ENCODE results near the gene DDX18.
A peak's percentile ranks its signal among the peaks of the same experiment; 100 is the strongest.

DDX18 gene

DNA sequence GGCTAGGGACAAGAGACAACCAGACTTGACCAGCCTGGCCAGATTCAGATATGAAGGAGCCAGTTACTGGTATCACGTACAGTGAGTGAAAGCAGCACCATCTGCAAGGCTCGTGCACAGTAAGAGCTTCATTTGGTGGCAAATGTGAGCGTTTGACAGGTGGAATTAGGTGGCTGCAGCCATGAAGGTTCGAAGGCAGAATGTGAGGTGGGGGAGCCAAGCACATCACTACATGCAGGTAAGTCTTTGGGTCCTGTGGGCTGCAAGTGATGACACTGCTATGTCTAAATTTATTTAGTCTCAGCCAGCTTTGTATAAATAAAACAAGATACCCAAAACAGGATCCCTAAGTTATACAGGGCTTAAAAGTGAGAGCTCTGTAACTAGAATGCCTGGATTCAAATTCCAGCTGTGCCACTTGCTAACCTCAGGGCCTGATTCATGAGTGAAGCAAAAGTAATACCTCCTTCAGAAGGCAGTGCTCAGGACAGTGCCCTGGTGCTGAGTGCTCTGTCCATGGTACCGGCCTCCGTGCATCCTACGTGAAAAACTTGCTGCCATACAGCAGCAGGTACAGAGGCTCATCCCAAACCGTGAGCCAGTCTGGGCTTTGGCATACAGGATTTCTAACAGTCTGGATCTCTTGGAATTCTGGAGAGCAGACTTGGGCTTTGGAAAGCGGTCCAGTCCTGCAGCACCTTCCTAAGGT, 18.6 kb downstream of the DDX18 start:
- H3K27ac ChIP-seq, result no peak overlapping the region
- H3K4me3 ChIP-seq, result no peak overlapping the region

- no peak overlapping the region for H3K27ac ChIP-seq
- no peak overlapping the region for H3K4me3 ChIP-seq
Measured at GRCh38 chr2:117833911-117834310, 19.4 kb downstream of the DDX18 start.

DNA sequence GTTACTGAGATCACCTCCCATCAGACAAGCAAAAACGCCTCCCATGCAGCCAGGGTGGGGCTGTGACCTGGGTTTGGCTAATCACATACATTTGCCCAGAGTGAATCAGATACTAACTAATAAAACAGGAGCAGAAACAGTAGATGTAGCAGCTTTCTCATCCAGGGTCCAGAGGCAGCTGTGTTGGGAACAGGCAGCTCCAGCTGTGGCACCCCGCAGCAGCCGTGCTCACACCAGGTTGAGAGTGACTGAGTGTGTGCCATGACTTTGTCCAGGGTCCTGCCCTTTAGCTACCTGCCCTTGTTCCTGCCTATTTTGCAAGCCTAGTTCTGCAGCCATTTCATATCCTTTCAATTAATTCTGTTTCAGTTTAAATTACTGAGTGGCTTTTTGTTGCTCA, 20.5 kb downstream of the DDX18 start:
- Histone ChIP-seq H3K4me3 (no peak overlapping the region), H3K27ac (no peak overlapping the region)

- peak overlapping the region in 14 of 21 experiments; percentile 6 to 79 (median 51) for H3K27ac ChIP-seq
- peak overlapping the region; percentile 10 to 42 (median 30) for H3K4me3 ChIP-seq
Measured at GRCh38 chr2:117835990-117836760, 21.7 kb downstream of the DDX18 start.

DNA sequence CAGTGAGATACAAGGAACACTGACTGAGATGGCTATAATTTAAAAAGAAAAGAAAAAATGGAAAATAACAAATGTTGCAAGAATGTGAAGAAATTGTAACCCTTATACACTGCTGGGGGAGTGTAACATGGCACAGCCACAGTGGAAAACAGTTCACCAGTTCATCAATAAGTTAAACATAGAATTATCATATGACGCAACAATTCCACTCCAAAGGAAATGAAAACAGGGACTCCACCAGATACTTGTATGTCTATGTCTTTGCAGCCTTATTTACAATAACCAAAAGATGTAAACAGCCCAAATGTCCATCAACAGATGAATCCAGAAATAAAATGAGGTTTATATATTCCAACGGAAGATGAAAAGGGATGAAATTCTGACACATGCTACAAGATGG, 30.8 kb downstream of the DDX18 start:
- Histone ChIP-seq H3K27ac (no peak overlapping the region), H3K4me3 (no peak overlapping the region)

GRCh38 chr2:117850015-117850414, 35.5 kb downstream of the DDX18 start:
- no peak overlapping the region for H3K27ac ChIP-seq
- H3K4me3 ChIP-seq, result no peak overlapping the region

DNA sequence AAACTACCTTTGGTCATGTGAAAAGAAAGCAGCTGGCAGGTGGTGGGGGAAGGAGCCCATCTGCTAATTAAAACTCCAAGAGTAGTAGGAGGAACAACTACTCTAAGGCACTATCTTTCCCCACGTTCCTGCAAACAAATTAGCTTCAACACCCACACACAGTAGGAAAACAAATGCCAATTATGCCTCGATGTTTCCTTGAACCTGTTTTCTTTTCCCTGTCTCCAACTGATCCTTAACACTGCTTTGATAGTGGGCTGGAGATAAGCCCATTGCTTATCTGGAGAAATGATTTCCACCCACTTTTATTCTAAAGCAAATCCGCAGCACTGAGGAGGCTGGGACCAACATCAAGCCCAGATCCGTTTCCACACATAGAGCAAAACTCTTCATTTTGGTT, 36.0 kb downstream of the DDX18 start:
- Histone ChIP-seq H3K4me3 (no peak overlapping the region), H3K27ac (no peak overlapping the region)

- Histone ChIP-seq H3K27ac (no peak overlapping the region), H3K4me3 (no peak overlapping the region)
Measured at GRCh38 chr2:117851969-117852368, 37.5 kb downstream of the DDX18 start.

GRCh38 chr2:117853316-117853715, 38.8 kb downstream of the DDX18 start:
- Histone ChIP-seq H3K27ac (no peak overlapping the region), H3K4me3 (no peak overlapping the region)

DNA sequence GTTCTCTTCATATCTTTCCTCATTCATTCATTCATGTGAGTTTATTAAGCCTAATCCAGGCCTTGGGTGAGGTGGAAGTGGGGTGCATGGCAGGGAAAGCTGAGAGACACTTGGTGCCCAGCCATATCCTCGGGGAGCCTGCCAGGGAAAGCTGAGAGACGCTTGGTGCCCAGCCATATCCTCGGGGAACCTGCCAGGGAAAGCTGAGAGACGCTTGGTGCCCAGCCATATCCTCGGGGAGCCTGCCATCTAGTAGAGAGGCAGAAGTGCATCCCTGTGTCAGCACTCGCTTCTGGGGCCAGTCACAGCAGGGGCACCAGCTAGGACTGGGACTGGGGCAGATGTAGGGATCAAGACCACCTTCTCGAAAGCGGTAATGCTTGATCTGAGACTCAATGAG, 39.4 kb downstream of the DDX18 start:
- no peak overlapping the region for H3K27ac ChIP-seq
- H3K4me3 ChIP-seq, result no peak overlapping the region

- no peak overlapping the region for H3K27ac ChIP-seq
- no peak overlapping the region for H3K4me3 ChIP-seq
Measured at GRCh38 chr2:117854610-117855009, 40.1 kb downstream of the DDX18 start.

DNA sequence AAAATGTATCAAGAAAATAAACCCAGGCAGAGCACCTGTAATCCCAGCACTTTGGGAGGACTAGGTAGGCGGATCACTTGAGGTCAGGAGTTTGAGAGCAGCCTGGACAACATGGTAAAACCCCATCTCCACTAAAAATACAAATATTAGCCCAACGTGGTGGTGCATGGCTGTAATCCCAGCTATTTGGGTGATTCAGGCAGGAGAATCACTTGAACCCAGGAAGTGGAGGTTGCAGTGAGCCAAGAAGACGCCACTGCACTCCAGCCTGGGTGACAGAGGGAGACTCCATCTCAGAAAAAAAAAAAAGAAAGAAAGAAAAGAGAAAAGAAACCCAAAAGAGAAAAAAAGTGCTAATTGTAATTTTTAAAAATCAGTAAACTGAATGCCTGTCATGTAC, 41.4 kb downstream of the DDX18 start:
- Histone ChIP-seq H3K4me3 (no peak overlapping the region), H3K27ac (no peak overlapping the region)

- H3K27ac ChIP-seq, result no peak overlapping the region
- H3K4me3 ChIP-seq, result no peak overlapping the region
Measured at GRCh38 chr2:117856415-117857210, 42.1 kb downstream of the DDX18 start.

- H3K27ac ChIP-seq, result no peak overlapping the region
- no peak overlapping the region for H3K4me3 ChIP-seq
Measured at GRCh38 chr2:117858336-117858735, 43.8 kb downstream of the DDX18 start.

DNA sequence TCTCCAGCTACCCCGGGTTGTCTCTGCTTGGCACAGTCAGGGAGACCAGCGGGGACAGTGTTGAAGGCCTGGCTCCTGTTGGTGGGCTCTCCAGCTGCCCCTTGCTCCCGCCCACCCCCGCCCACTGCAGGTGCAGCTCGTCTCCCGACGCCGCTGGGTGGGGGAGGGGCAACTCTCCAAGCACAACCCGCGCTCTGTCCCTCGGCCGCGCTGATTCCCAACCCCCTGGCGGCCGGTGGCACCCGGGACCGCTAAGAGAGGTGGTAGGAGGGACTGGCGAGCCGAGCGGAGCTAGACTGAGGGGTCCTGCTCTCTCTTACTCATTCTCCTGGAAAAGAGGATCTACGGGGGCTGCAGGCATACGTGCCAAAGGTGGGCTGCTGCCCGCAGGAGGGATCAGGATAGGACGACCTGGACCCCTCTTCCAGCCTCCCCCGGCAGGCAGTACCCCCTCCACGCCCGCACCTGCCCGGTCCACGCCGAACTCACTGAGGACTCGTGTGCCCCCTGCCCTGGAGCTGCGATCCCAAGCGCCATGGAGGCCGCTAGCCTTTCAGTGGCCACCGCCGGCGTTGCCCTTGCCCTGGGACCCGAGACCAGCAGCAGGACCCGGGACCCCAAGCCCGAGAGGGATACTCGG, 44.5 kb downstream of the DDX18 start:
- Histone ChIP-seq H3K27ac (no peak overlapping the region), H3K4me3 (no peak overlapping the region)

DNA sequence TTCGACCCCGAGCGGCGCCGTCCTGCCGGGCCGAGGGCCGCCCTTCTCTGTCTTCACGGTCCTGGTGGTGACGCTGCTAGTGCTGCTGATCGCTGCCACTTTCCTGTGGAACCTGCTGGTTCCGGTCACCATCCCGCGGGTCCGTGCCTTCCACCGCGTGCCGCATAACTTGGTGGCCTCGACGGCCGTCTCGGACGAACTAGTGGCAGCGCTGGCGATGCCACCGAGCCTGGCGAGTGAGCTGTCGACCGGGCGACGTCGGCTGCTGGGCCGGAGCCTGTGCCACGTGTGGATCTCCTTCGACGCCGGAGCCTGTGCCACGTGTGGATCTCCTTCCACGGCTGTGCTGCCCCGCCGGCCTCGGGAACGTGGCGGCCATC, 45.0 kb downstream of the DDX18 start:
- Histone ChIP-seq H3K27ac (no peak overlapping the region), H3K4me3 (no peak overlapping the region)

- Histone ChIP-seq H3K4me3 (no peak overlapping the region), H3K27ac (no peak overlapping the region)
Measured at GRCh38 chr2:117859924-117860647, 45.6 kb downstream of the DDX18 start.

DNA sequence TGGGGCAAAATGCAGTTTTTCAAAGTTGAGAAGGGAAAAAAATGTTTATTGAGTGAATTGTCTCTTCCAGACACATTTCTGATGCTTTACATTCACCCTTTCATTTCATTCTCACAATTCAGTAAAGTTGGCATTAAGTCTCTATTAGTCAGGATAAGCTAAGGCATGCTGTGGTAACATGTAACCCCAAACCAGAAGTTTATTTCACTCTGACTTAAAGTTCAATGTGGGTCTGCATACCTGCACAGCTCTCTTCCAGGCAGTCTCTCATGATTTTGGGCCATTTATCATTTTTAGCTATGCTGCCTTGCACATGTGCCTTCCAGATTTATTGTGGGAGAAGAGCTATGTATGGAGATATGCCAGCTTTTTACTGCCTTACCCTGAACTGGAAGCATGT, 48.0 kb downstream of the DDX18 start:
- Histone ChIP-seq H3K4me3 (no peak overlapping the region), H3K27ac (no peak overlapping the region)

DNA sequence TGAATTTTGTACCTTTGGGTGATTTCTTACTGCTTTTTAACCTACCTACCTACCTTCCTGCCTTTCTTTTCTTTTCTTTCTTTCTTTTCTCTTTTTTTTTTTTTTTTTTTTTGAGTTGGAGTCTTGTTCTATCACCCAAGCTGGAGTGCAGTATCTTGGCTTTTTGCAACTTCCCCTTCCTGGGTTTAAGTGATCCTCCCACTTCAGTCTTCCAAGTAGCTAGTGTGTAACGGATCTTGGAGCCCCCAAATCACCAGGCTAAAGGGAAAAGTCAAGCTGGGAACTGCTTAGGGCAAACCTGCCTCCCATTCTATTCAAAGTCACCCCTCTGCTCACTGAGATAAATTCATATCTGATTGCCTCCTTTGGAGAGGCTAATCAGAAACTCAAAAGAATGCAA, 61.3 kb downstream of the DDX18 start:
- H3K4me3 ChIP-seq, result no peak overlapping the region
- H3K27ac ChIP-seq, result no peak overlapping the region

DNA sequence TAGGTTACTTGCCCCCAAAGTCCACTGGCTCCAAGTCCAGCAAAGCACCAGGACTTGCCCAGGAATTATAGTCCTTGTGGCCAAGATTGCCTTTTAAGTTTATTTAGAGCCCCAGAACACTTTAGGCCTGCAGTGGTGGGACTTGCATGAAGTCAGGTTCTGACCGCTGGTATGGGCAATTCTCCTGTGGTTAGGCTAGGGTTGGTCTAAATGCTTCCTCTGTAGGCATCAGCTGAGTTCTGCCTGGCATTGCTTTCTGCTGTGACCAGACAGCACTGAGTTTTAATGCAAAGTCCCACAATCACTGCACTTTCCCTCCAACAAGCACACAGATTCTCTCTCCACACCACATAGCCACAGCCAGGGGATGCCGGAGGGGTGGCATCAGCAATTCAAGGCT, 64.5 kb downstream of the DDX18 start:
- H3K4me3 ChIP-seq, result no peak overlapping the region

More for the DNA sequence above, 64.5 kb downstream of the DDX18 start:
- H3K27ac ChIP-seq, result no peak overlapping the region
